Natural killer cell (primary cell): ENCODE measurements around the gene RAPGEF5. TPM values are rescaled to one million over a fixed set of nuclear protein-coding genes. Genes with fewer than 3 reads are reported as not detected.

ENCODE experiments used
- ATAC-seq, 3 donors: fragments of 150-1000 bp in 2 of 3; fragments of 200-7000 bp in 1 of 3; cut with Tn5 transposase; 1 replicate in 1 of 3; 2 replicates in 2 of 3; pipeline ENCODE4 v1.10.0; 2021; ENCODE audit warnings: mild to moderate bottlenecking in 2 of 3, moderate library complexity in 2 of 3
- DNase-seq, 2 donors: peaks; one replicate each; pipeline versions ENCODE4 v3.0.0 to v3.0.0-alpha.2; 2013 to 2021; ENCODE audit warnings: mixed read lengths in 1 of 2
- H3K27ac ChIP-seq: one replicate; pipeline ENCODE4 v1.5.1; 2013; ENCODE audit warnings: mild to moderate bottlenecking, low read length
- H3K27me3 ChIP-seq: one replicate; pipeline ENCODE4 v1.6.1; 2013; ENCODE audit warnings: low read length; ENCODE audit not compliant: control insufficient read depth, insufficient read depth
- H3K36me3 ChIP-seq: one replicate; pipeline ENCODE4 v1.6.1; 2013; ENCODE audit warnings: low read length; ENCODE audit not compliant: control insufficient read depth, insufficient read depth
- H3K4me1 ChIP-seq: one replicate; pipeline ENCODE4 v1.6.1; 2013; ENCODE audit warnings: low read length; ENCODE audit not compliant: control insufficient read depth, insufficient read depth
- H3K4me3 ChIP-seq: one replicate; pipeline ENCODE4 v1.5.1; 2013; ENCODE audit warnings: low read length
- H3K9me3 ChIP-seq: one replicate; pipeline ENCODE4 v1.6.1; 2013; ENCODE audit warnings: low read length; ENCODE audit not compliant: control insufficient read depth, insufficient read depth
- H3K27ac Mint-ChIP-seq, 2 donors: one replicate each; pipeline ENCODE4 v1.8.0; 2022; ENCODE audit warnings: mild to moderate bottlenecking in 2 of 2, mixed read lengths in 2 of 2, moderate library complexity in 1 of 2
- H3K27me3 Mint-ChIP-seq, 2 donors: one replicate each; pipeline ENCODE4 v1.8.0; 2022; ENCODE audit warnings: low read depth in 2 of 2, mixed read lengths in 2 of 2
- H3K36me3 Mint-ChIP-seq: one replicate; pipeline ENCODE4 v1.8.0; 2022; ENCODE audit warnings: mixed read lengths
- H3K4me1 Mint-ChIP-seq, 2 donors: one replicate each; pipeline ENCODE4 v1.8.0; 2022; ENCODE audit warnings: mixed read lengths in 2 of 2
- H3K4me3 Mint-ChIP-seq: one replicate; pipeline ENCODE4 v1.8.0; 2022; ENCODE audit warnings: mild to moderate bottlenecking, moderate library complexity, mixed read lengths
- H3K9me3 Mint-ChIP-seq, 2 donors: one replicate each; pipeline ENCODE4 v1.8.0; 2022; ENCODE audit warnings: mixed read lengths in 2 of 2
- WGBS: methylation state at CpG from one replicate; pipeline ENCODE4 v1.1.7; 2013; ENCODE audit warnings: missing lambda C conversion rate; ENCODE audit not compliant: insufficient coverage; 5-methylcytosine and 5-hydroxymethylcytosine counted together
- intact Hi-C: fragments of 100-400 bp; cut with micrococcal nuclease; formaldehyde crosslinking; loops from one replicate; pipeline ENCODE4 v1.14.2; 2022
- total RNA-seq, 4 donors: library from RNA; stranded (reverse); fragments of 120-200 nt in 1 of 4; gene quantifications; one replicate each; pipeline versions ENCODE4 v1.2.3 to v1.2.4, GENCODE V29; 2013 to 2022
- TF ChIP-seq, protein P1 (sequence below): fragments of 200-600 bp; IDR thresholded peaks from one replicate; pipeline ENCODE4 v1.8.0; 2022; ENCODE audit warnings: antibody characterized with exemption

The RAPGEF5 gene
- total RNA-seq, 3 donors from 2014 or later (not counting 1 experiment from before 2014, with no cell fraction given), result 0.26 to 0.33 TPM; not detected in 1

DNA sequence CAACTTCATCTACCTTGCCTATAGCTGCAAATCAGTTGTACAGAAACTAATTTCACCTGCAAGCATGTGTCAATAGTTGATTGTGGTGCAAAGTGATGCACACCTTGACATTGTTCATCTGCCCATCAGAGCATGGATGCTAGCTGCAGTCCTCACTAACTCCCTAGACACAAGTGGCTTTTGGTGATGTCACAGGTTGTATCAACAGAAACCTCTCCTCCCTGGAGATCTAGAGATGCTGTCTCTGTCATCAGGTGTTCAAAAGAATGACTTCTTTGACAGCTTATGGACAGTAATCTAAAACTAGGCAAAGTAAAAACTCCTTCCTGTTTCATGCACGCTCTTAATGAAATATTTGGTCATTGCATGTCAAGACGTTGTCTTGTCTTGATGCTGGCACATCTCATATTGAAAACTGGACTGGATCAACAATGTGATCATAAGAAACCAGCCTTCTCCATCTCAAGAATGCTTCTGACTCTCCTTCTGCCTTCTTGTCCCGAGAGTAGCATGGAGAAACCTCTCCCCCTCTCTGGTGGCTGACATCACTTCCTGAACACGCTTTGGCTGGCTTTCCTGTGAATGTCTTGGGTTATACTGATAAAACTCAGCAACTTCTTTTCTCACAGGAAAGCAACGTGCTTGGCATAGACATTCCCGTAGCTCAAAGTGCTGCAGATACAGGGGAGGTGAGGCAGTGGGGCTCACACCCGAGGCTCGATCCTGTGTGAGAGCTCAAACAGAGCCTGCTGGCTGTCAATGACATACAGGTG is 235.1 kb downstream of the RAPGEF5 start:
- 16% methylated on average over 8 of the region's 8 CpGs for WGBS
- Histone ChIP-seq H3K36me3 (no peaks in the 10 kb centered on the region), H3K4me3 (no peak overlapping the region), H3K4me1 (peaks cover 4% of the 10 kb centered on the region), H3K27me3 (no peaks in the 10 kb centered on the region), H3K27ac (no peak overlapping the region), H3K9me3 (no peaks in the 10 kb centered on the region)
- Mint-ChIP-seq H3K4me3 (no peak overlapping the region), H3K27ac (no peak overlapping the region), H3K4me1 (peaks cover 13 to 15% of the 10 kb centered on the region in 2 donors), H3K27me3 (peaks cover 0 to 17% of the 10 kb centered on the region in 2 donors), H3K9me3 (no peaks in the 10 kb centered on the region), H3K36me3 (no peaks in the 10 kb centered on the region)
- peak in 2 of 3 donors; percentile 40 to 48 for ATAC-seq
- DNase-seq, result peak in 1 of 2 donors; percentile 19
- intact Hi-C loops, result no loop called here
- TF ChIP-seq, protein P1, sequence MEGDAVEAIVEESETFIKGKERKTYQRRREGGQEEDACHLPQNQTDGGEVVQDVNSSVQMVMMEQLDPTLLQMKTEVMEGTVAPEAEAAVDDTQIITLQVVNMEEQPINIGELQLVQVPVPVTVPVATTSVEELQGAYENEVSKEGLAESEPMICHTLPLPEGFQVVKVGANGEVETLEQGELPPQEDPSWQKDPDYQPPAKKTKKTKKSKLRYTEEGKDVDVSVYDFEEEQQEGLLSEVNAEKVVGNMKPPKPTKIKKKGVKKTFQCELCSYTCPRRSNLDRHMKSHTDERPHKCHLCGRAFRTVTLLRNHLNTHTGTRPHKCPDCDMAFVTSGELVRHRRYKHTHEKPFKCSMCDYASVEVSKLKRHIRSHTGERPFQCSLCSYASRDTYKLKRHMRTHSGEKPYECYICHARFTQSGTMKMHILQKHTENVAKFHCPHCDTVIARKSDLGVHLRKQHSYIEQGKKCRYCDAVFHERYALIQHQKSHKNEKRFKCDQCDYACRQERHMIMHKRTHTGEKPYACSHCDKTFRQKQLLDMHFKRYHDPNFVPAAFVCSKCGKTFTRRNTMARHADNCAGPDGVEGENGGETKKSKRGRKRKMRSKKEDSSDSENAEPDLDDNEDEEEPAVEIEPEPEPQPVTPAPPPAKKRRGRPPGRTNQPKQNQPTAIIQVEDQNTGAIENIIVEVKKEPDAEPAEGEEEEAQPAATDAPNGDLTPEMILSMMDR, result no peak

GRCh38 chr7:22120391-22121053 is 236.4 kb downstream of the RAPGEF5 start:
- Histone ChIP-seq H3K27me3 (no peaks in the 10 kb centered on the region), H3K36me3 (no peaks in the 10 kb centered on the region), H3K4me1 (peaks cover 4% of the 10 kb centered on the region), H3K9me3 (no peaks in the 10 kb centered on the region), H3K27ac (no peak overlapping the region), H3K4me3 (no peak overlapping the region)
- Mint-ChIP-seq H3K36me3 (no peaks in the 10 kb centered on the region), H3K9me3 (no peaks in the 10 kb centered on the region), H3K27me3 (peaks cover 0 to 17% of the 10 kb centered on the region in 2 donors), H3K4me1 (peaks cover 13 to 15% of the 10 kb centered on the region in 2 donors), H3K27ac (no peak overlapping the region), H3K4me3 (no peak overlapping the region)
- 91% methylated on average over 8 of the region's 8 CpGs for WGBS
- DNase-seq (no peak), ATAC-seq (no peak)
- intact Hi-C loops, result no loop called here
- TF ChIP-seq, protein P1, result no peak

GRCh38 chr7:22117222-22117621 is 239.7 kb downstream of the RAPGEF5 start:
- Histone ChIP-seq H3K36me3 (no peaks in the 10 kb centered on the region), H3K27ac (no peak overlapping the region), H3K4me1 (peaks cover 2% of the 10 kb centered on the region), H3K9me3 (no peaks in the 10 kb centered on the region), H3K27me3 (no peaks in the 10 kb centered on the region), H3K4me3 (no peak overlapping the region)
- Mint-ChIP-seq H3K4me3 (no peak overlapping the region), H3K27me3 (no peaks in the 10 kb centered on the region), H3K27ac (no peak overlapping the region), H3K9me3 (no peaks in the 10 kb centered on the region), H3K36me3 (no peaks in the 10 kb centered on the region), H3K4me1 (peaks cover 5 to 6% of the 10 kb centered on the region in 2 donors)
- DNase-seq (no peak), ATAC-seq (no peak)
- 74% methylated on average over 6 of the region's 6 CpGs for WGBS
- TF ChIP-seq, protein P1, result no peak
- intact Hi-C loops, result no loop called here
